IMR-90 (cell line): Measurements from ENCODE around the gene ZNF746. TPM values are rescaled to one million over a fixed set of nuclear protein-coding genes. Genes with fewer than 3 reads are reported as not detected.
"Not testable (repeated sequence)": the region's sequence is repeated elsewhere in the genome, so short reads cannot be mapped to it uniquely, and the experiment has no call there.

Experiments
- ATAC-seq: fragments of 200-7000 bp; cut with Tn5 transposase; 2 replicates; pipeline ENCODE4 v1.9.1; 2020; ENCODE audit warnings: low read depth, mild to moderate bottlenecking, moderate library complexity
- BruUV-seq: library from RNA; stranded (reverse); fragments of 400-500 nt; replicated peaks from 2 replicates; lab custom pipeline; 2021; lab: Mats Ljungman, UMichigan
- CTCF ChIA-PET: fragments of 300-600 bp; formaldehyde crosslinking; extraction: SDS; loops from one replicate; lab custom pipeline; 2021; ENCODE audit warnings: antibody characterized with exemption; lab: Yijun Ruan, JAX
- POLR2A ChIA-PET: fragments of 300-600 bp; sonication (Branson Sonifier 250); formaldehyde crosslinking; loops from one replicate; lab custom pipeline; 2022; ENCODE audit warnings: antibody characterized with exemption; ENCODE audit not compliant: unreplicated experiment; lab: Charles Lee
- DNase-seq: peaks from one replicate; pipeline ENCODE4 v3.0.0; 2013
- H2AFZ ChIP-seq: replicated peaks from 2 replicates; pipeline ENCODE3; 2013; ENCODE audit warnings: low read length, mild to moderate bottlenecking; ENCODE audit not compliant: poor library complexity
- H2AK5ac ChIP-seq: 2 replicates; pipeline ENCODE4 v1.6.1; 2013; ENCODE audit warnings: low read depth, low read length, inconsistent platforms
- H2AK9ac ChIP-seq: replicated peaks from 2 replicates; pipeline ENCODE3; 2013; ENCODE audit warnings: mild to moderate bottlenecking, low read depth, low read length, moderate library complexity; ENCODE audit not compliant: poor library complexity
- H2BK120ac ChIP-seq: 2 replicates; pipeline ENCODE4 v1.6.1; 2013; ENCODE audit warnings: low read depth, low read length, inconsistent platforms
- H2BK15ac ChIP-seq: 3 replicates; pipeline ENCODE4 v1.6.1; 2013; ENCODE audit warnings: low read depth, low read length, inconsistent platforms
- H2BK20ac ChIP-seq: 2 replicates; pipeline ENCODE4 v1.6.1; 2013; ENCODE audit warnings: low read depth, mild to moderate bottlenecking, inconsistent platforms, low read length, moderate library complexity
- H2BK5ac ChIP-seq: 2 replicates; pipeline ENCODE4 v1.6.1; 2013; ENCODE audit warnings: mild to moderate bottlenecking, low read depth, low read length, inconsistent platforms; ENCODE audit not compliant: poor library complexity, severe bottlenecking
- H3K14ac ChIP-seq: replicated peaks from 2 replicates; pipeline ENCODE4 v1.6.1; 2013; ENCODE audit warnings: low read depth, low read length, inconsistent platforms
- H3K18ac ChIP-seq: 2 replicates; pipeline ENCODE4 v1.6.1; 2013; ENCODE audit warnings: low read depth, low read length, control low read depth
- H3K23ac ChIP-seq: 2 replicates; pipeline ENCODE4 v1.6.1; 2013; ENCODE audit warnings: low read depth, low read length, inconsistent platforms
- H3K27ac ChIP-seq: 2 replicates; pipeline ENCODE4 v1.5.1; 2013; ENCODE audit warnings: mild to moderate bottlenecking, control low read depth, low read length; ENCODE audit not compliant: insufficient read depth
- H3K27me3 ChIP-seq: 2 replicates; pipeline ENCODE4 v1.6.1; 2013; ENCODE audit warnings: low read length; ENCODE audit not compliant: control insufficient read depth, insufficient read depth
- H3K36me3 ChIP-seq: 2 replicates; pipeline ENCODE4 v1.6.1; 2013; ENCODE audit warnings: low read length, mixed read lengths; ENCODE audit not compliant: control insufficient read depth, insufficient read depth
- H3K4ac ChIP-seq: 2 replicates; pipeline ENCODE4 v1.6.1; 2013; ENCODE audit warnings: low read depth, low read length, inconsistent platforms
- H3K4me1 ChIP-seq: 2 replicates; pipeline ENCODE4 v1.6.1; 2013; ENCODE audit warnings: low read length, mixed read lengths; ENCODE audit not compliant: control insufficient read depth, insufficient read depth
- H3K4me2 ChIP-seq: 2 replicates; pipeline ENCODE4 v1.6.1; 2013; ENCODE audit warnings: low read depth, mild to moderate bottlenecking, control low read depth, low read length, moderate library complexity
- H3K4me3 ChIP-seq: 2 replicates; pipeline ENCODE4 v1.5.1; 2013; ENCODE audit warnings: low read depth, mild to moderate bottlenecking, control low read depth, low read length, moderate library complexity; ENCODE audit not compliant: insufficient read depth
- H3K56ac ChIP-seq: 2 replicates; pipeline ENCODE4 v1.6.1; 2013; ENCODE audit warnings: low read length, inconsistent platforms; ENCODE audit not compliant: insufficient read depth; ENCODE audit errors: extremely low read depth
- H3K79me1 ChIP-seq, 2 experiments: 2 replicates each; pipeline ENCODE4 v1.6.1; 2013; ENCODE audit warnings: low read length in 2 of 2, inconsistent platforms in 1 of 2, low read depth in 1 of 2
- H3K9ac ChIP-seq: 2 replicates; pipeline ENCODE4 v1.6.1; 2013; ENCODE audit warnings: low read depth, low read length, control low read depth
- H3K9me1 ChIP-seq: 2 replicates; pipeline ENCODE4 v1.6.1; 2013; ENCODE audit warnings: low read length, inconsistent platforms; ENCODE audit not compliant: insufficient read depth
- H3K9me3 ChIP-seq: 2 replicates; pipeline ENCODE4 v1.6.1; 2013; ENCODE audit warnings: low read length; ENCODE audit not compliant: control insufficient read depth, insufficient read depth
- H4K20me1 ChIP-seq: 2 replicates; pipeline ENCODE4 v1.6.1; 2013; ENCODE audit warnings: low read length, inconsistent platforms; ENCODE audit not compliant: insufficient read depth
- H4K5ac ChIP-seq: 2 replicates; pipeline ENCODE4 v1.6.1; 2013; ENCODE audit warnings: mild to moderate bottlenecking, low read depth, low read length, control low read depth
- H4K8ac ChIP-seq, 2 experiments: 2 replicates each; pipeline ENCODE4 v1.6.1; 2013; ENCODE audit warnings: low read depth in 2 of 2, low read length in 2 of 2, control low read depth in 1 of 2, inconsistent platforms in 1 of 2
- H4K91ac ChIP-seq: 2 replicates; pipeline ENCODE4 v1.6.1; 2013; ENCODE audit warnings: low read depth, low read length, inconsistent platforms; ENCODE audit not compliant: insufficient read depth
- NFE2L2 ChIP-seq: fragments of 150-350 bp; IDR thresholded peaks from 2 replicates; pipeline ENCODE4 v1.6.1; 2016; ENCODE audit warnings: low read depth, mild to moderate bottlenecking, low read length
- USF2 ChIP-seq: fragments of 150-350 bp; IDR thresholded peaks from 2 replicates; pipeline ENCODE4 v1.6.1; 2017; ENCODE audit warnings: mild to moderate bottlenecking, antibody characterized with exemption, low read length, low read depth
- WGBS, 2 experiments: methylation state at CpG; one replicate each; pipeline versions ENCODE4 v1.1.5 to v1.1.7; 2013; ENCODE audit warnings: missing lambda C conversion rate in 2 of 2; ENCODE audit not compliant: insufficient read length in 1 of 2; ENCODE audit errors: extremely low coverage in 2 of 2; 5-methylcytosine and 5-hydroxymethylcytosine counted together
- dilution Hi-C: fragments of 300-500 bp; cut with HindIII; formaldehyde crosslinking; loops from one replicate; pipeline ENCODE4 v1.14.3; 2018; ENCODE audit warnings: low sequenced_read_pairs; ENCODE audit not compliant: unreplicated experiment
- in situ Hi-C: fragments of 300-500 bp; cut with MboI; formaldehyde crosslinking; loops from 3 replicates; pipeline ENCODE4 v1.14.3; 2019; ENCODE audit warnings: low sequenced_read_pairs, inconsistent platforms, mixed read lengths
- intact Hi-C: fragments of 100-400 bp; cut with micrococcal nuclease; formaldehyde crosslinking; loops from 2 replicates; pipeline ENCODE4 v1.10.0; 2022
- polyA plus RNA-seq, 3 experiments: library from polyadenylated mRNA; depleted of rRNA; stranded (reverse); fragments of >200 nt; gene quantifications; 2 replicates each; pipeline ENCODE4 v1.2.3, GENCODE V29; 2012; ENCODE audit warnings: low replicate concordance in 1 of 3
- total RNA-seq: library from RNA; depleted of rRNA; stranded (reverse); fragments of >200 nt; gene quantifications from 2 replicates; pipeline ENCODE4 v1.2.3, GENCODE V29; 2012

ZNF746 gene
- total and polyA plus RNA-seq, 2 of the 4 experiments (the other 2 are of a cell fraction): 6.6 to 8.4 TPM

GRCh38 chr7:149448961-149449360 lies 48.6 kb downstream of the ZNF746 start:
- in situ Hi-C loops: no loop called here
- no peak for TF ChIP-seq NFE2L2
- TF ChIP-seq USF2: no peak
- intact Hi-C loops: no loop called here
- no peak overlapping the region for H2AFZ ChIP-seq
- no peak overlapping the region for H3K27ac ChIP-seq
- H4K8ac ChIP-seq: no peak overlapping the region
- no peak overlapping the region for H2BK20ac ChIP-seq
- H3K23ac ChIP-seq: no peak overlapping the region
- dilution Hi-C loops: no loop called here
- H3K9ac ChIP-seq: no peak overlapping the region
- no peak overlapping the region for H3K4me2 ChIP-seq
- H3K14ac ChIP-seq: no peak overlapping the region
- H3K9me3 ChIP-seq: no peaks in the 10 kb centered on the region
- H3K27me3 ChIP-seq: no peaks in the 10 kb centered on the region
- ChIA-PET POLR2A (no interaction called here), CTCF (no interaction called here)
- no peak overlapping the region for H3K56ac ChIP-seq
- H3K4me3 ChIP-seq: no peak overlapping the region
- no peak overlapping the region for H2BK15ac ChIP-seq
- no peak overlapping the region for H2BK120ac ChIP-seq
- H3K4me1 ChIP-seq: no peaks in the 10 kb centered on the region
- ATAC-seq (no peak), DNase-seq (no peak)
- no peak overlapping the region for H4K5ac ChIP-seq
- no peak overlapping the region for H4K91ac ChIP-seq
- no peak overlapping the region for H3K18ac ChIP-seq
- H2AK9ac ChIP-seq: no peak overlapping the region
- peaks cover 2% of the 10 kb centered on the region; the same call in 1 of the 2 replicates for H3K9me1 ChIP-seq
- peaks cover 7 to 14% of the 10 kb centered on the region in 2 experiments; a peak in 3 of 4 replicates for H3K79me1 ChIP-seq
- 100% methylated on average over 1 of the region's 8 CpGs; no CpG with 5 or more reads in 1 of the 2 experiments for WGBS, 2 experiments
- H3K4ac ChIP-seq: no peak overlapping the region
- H2AK5ac ChIP-seq: no peak overlapping the region
- H3K36me3 ChIP-seq: peaks cover 63% of the 10 kb centered on the region
- H2BK5ac ChIP-seq: no peak overlapping the region
- H4K20me1 ChIP-seq: no peaks in the 10 kb centered on the region; the same call in 1 of the 2 replicates
- BruUV-seq: no TSS peak

GRCh38 chr7:149446026-149446425 lies 51.6 kb downstream of the ZNF746 start:
- H2BK5ac ChIP-seq, H2AK5ac ChIP-seq, H3K23ac ChIP-seq, H3K27ac ChIP-seq, H4K20me1 ChIP-seq, H3K4me1 ChIP-seq, H2BK120ac ChIP-seq, H2AK9ac ChIP-seq, DNase-seq, BruUV-seq, H2AFZ ChIP-seq, H4K91ac ChIP-seq, H3K9me3 ChIP-seq, H3K4ac ChIP-seq, H4K5ac ChIP-seq, H2BK20ac ChIP-seq, H3K9ac ChIP-seq, H3K79me1 ChIP-seq, H3K9me1 ChIP-seq, CTCF ChIA-PET, H4K8ac ChIP-seq, H3K56ac ChIP-seq, intact Hi-C loops, ATAC-seq, dilution Hi-C loops, H3K18ac ChIP-seq, H2BK15ac ChIP-seq, H3K27me3 ChIP-seq, POLR2A ChIA-PET, H3K4me2 ChIP-seq, H3K14ac ChIP-seq, in situ Hi-C loops, H3K4me3 ChIP-seq: not testable (repeated sequence)
- WGBS, 2 experiments: no CpG with 5 or more reads among the region's 11 CpGs
- H3K36me3 ChIP-seq: peaks cover 52% of the 10 kb centered on the region
